NCI-H1436 treated with DMSO at 0.1 percent for 48 hours (cell line): ENCODE results near the gene SLC12A2.

Experiments
- DNase-seq: peaks from one replicate; lab custom pipeline; 2025; lab: John Stamatoyannopoulos, UW

Gene SLC12A2

DNA sequence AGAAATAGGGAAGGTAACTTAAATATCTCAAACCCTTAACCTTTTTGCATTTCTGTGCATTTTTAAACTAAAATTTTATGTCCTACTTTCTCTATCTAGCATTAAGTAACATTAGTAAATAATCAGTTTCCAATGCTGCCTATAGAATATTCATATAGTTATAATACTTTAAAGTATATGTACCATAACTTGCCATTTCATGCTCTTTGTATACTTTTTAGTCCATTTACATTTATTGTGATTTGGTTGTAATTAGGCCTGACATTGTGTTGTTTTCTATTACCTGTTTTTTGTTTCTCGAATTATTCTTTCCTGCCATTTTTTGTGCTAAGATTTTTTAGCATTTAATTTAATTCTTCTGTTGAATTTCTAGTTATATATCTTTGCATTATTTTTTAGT, 13.7 kb downstream of the SLC12A2 start:
- DNase-seq, result no peak

DNA sequence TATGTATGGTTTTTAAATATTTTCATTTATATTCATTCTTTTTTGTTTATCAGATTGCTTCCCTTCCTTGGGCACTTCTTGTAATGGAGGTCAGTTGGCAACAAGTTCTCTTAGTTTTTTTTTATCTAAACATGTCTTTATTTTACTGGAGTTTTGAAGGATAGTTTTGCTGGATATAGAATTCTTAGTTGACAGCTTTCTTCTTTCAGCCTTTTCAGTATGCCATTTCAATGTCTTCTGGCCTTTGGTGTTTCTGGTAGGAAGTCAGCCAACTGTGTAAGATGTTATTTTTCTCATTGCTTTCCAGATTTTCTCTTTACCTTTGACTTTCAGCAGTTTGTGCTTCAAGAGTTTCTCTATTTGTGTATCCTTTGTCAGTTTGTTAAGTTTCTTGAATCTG, 14.2 kb downstream of the SLC12A2 start:
- DNase-seq, result no peak

DNA sequence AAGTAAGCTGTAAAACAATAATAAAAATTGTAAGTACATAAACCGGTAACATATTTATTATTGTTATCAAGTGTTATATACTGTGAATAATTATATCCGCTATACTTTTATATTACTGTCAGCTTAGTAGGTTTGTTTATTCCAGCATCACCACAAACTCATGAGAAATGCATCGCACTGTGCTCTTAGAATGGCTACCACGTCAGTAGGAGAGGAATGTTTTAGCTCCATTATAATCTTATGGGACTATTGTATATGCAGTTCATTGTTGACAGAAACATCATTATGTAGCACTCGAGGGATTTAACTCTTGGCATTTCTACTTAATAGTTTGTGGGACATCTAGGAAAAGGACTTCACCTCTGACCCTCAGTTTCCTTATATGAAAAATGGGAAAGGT, 16.4 kb downstream of the SLC12A2 start:
- DNase-seq, result no peak

DNA sequence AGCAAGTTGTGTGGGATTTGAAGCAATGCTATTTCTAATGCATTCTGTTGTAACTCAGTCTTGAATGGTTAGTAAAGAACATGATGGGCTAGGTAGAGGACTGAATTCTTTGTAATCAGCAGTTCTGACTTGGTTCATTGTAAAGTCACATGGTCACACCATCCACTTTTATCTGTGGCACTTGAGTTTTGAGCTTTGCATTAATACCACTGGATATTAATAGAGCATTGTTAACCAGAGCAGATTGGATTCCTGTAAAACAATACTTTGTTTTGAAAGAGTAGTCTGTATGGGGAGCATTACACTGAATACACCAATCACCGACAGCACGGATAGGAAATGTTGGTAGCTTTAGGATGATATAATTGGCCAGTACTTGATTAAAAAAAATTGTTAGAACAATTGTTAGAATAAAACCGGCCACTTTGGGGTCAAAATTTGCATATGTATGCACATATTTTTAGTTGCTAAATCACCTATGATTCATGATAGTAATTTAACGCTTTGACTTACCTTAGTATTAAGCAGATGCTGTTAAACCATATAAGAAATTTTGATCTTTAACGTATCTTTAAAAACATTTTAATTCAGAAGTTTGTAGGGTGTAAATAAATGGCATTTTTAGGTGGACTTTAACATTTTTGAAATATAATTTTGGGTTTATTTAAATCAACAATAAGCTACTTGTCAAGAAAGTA, 17.4 kb downstream of the SLC12A2 start:
- no peak for DNase-seq

GRCh38 chr5:128101676-128102075, 18.1 kb downstream of the SLC12A2 start:
- no peak for DNase-seq

- DNase-seq, result no peak
Measured at GRCh38 chr5:128105203-128105602, 21.6 kb downstream of the SLC12A2 start.

DNA sequence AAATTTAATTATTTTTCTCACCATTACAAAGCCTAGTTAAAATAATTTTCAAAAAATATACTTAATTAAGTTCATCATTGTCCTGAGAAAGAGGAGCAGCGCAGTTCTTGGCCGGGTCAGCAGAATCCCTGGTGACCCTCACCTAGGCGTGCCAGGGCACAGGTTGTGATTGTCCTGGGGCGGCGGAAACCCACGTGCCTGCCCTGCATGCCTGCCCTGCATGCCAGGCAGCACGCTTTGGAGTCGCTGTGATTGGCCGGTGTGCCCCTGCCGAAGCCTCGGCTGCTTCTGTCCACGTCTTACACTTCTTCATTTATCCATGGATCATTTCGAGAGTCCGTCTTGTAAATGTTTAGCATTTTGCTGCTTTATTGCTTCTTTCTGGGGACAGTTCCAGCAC, 25.6 kb downstream of the SLC12A2 start:
- DNase-seq, result no peak

DNA sequence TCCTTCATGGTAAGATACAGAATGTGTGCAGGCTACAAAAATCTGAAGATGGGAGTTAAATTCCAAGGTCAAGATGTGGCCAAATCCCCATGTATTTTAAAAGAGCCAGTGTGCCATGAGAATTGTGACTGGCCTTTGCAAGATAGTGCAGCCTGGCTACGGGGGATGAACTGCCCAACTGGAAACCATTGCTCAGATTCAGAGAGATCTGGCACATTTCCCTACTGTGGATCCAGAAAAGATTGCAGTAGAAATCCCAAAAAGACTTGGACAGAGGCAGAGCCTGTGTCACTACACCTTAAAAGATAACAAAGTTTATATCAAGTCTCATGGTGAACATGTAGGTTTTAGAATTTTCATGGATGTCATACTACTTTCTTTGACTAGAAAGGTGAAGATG, 26.2 kb downstream of the SLC12A2 start:
- no peak for DNase-seq

DNA sequence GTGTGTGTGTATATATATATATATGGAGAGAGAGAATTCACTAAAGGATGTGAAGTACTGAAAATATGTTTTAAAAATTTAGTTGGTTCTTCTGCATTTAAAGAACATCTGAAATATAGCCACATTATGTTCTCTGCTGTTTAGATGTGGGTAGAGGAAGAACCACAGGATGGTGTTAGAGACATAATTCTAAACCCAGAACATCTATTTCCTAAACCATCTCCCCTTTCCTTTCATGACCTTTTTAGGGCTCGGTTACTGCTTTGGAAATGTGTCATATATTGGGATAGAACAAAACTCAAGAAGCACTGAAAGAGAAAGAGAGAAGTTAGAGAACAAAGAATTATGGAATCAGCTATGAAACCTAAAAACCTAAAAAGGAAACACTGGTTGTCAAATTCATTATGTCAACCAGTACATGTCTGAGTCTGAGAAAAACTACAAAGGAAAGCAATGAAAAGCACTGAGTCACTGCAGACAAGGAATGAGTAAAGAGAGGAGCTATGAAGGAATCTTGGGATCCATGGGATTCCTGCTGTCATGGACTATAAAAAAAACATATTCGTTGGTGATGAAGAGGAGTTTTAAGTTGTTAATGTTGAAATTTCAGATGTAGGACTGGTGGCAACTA, 28.4 kb downstream of the SLC12A2 start:
- DNase-seq, result no peak

- no peak for DNase-seq
Measured at GRCh38 chr5:128116445-128116844, 32.9 kb downstream of the SLC12A2 start.

- DNase-seq, result no peak
Measured at GRCh38 chr5:128118214-128118613, 34.6 kb downstream of the SLC12A2 start.

GRCh38 chr5:128121651-128122050, 38.1 kb downstream of the SLC12A2 start:
- DNase-seq, result no peak

- no peak for DNase-seq
Measured at GRCh38 chr5:128123936-128124335, 40.4 kb downstream of the SLC12A2 start.

DNA sequence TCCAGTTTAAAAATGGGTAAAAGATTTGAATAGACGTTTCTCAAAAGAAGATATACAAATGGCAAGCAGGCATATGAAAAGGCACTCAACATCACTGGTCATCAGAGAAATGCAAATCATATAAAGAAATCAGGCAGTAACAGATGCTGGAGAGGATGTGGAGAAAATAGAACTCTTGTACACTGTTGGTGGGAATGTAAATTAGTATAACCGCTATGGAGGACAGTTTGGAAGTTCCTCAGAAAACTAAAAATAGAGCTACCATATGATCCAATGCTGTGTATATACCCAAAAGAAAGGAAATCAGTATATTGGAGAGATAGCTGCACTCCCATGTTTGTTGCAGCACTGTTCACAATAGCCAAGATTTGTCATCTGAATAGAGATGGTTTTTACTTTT, 42.7 kb downstream of the SLC12A2 start:
- no peak for DNase-seq

DNA sequence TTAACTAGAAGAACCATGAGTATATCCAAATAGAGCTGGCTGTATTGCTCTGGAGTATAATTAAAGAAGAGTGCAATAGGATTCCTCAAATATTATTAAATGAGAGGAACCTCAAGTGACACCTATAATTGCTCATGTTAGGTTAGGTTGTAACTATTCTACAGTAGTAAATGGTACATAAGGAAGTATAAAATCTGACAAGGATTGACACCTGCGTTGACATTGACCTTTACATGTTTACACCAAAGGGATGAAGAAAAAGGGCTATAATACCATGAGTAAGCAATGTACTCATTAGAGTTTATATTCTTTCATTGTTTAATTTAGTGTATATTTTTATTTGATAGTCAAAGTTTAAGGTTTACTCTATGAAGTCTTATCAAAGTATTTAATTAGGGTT, 48.9 kb downstream of the SLC12A2 start:
- DNase-seq, result no peak

DNA sequence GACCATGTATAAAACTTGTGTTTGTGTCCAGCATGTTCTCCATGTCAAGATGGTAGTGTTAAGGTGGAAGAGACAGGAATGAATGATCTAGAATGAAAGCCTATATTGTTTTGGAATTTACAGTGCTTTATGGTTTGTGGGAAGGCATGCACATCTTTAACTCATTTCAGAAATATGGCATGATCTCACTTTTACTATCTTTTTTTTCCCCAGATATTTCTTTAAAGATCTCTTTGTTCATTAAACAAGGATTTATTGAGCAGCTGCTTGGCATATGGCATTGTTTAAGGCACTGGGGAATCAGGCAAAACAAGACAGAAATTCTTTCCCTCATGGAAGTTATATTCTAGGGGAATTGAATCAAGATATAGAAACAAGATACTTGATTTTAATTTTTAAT, 51.7 kb downstream of the SLC12A2 start:
- no peak for DNase-seq

DNA sequence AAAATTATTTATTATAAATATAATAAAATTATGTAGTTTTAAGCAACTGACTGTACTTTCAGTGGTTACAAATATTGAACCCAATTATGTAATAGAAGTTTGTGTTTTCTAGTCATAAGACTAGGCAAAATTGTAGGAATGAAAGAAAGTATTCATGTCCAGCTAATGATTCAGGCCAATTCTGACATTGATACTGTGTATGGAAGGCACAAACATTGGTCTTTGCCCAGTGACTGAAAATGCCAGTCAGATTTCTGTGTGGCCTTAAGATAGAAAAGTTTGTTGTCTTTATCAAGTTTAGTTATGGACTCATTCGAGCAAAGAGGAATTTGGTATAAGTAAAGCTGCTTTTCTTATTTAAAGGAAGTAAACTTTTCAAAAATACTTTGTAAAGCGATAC, 60.3 kb downstream of the SLC12A2 start:
- no peak for DNase-seq

GRCh38 chr5:128144491-128144890, 60.9 kb downstream of the SLC12A2 start:
- DNase-seq, result no peak

DNA sequence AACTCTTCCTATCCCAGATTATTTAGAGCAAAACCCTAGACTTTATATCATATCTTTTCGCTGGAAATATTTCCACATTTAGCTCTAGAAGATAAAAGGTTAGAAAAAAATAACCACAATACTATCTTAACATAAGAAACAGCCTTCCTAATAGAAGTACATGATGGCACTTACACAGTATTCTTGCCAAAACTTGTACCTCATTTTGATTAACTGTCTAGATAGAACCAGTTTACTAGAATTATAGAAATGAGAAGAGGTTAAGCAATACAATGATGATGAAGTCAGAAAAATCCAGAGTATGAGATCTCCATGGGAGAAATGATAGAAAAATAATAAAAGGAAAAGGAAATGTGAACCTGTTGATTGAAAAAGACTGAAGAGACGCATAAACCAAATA, 63.1 kb downstream of the SLC12A2 start:
- no peak for DNase-seq

DNA sequence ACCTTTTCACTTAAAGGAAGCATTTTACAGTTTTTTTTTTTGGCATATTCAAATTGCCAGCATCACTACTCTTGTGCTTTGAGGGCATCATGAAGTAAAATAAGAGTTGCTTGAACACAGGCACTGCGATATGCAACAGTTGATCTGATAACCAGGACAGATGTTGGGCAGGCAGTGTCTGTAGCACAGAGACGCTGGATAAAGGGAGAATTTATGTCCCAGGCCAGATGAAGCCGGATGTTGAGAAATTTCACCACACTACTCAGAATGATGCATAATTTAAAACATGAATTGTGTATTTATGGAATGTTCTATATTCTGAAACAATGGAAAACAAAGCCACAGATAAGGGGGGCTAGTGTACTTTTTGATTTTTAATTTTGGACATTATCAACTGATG, 71.4 kb downstream of the SLC12A2 start:
- DNase-seq, result no peak

GRCh38 chr5:128155776-128156175, 72.2 kb downstream of the SLC12A2 start:
- DNase-seq, result no peak

GRCh38 chr5:128156521-128156920, 73.0 kb downstream of the SLC12A2 start:
- DNase-seq, result no peak

GRCh38 chr5:128158342-128158741, 74.8 kb downstream of the SLC12A2 start:
- no peak for DNase-seq

- no peak for DNase-seq
Measured at GRCh38 chr5:128163991-128164390, 80.4 kb downstream of the SLC12A2 start.
